Neuronal stem cell (in vitro differentiated cells): ENCODE results near the gene B3GAT1.
A peak's percentile ranks its signal among the peaks of the same experiment; 100 is the strongest.

ENCODE experiments used
- DNase-seq: peaks from one replicate; pipeline ENCODE4 v3.0.0-alpha.2; 2013; ENCODE audit warnings: low spot score
- H2AFZ ChIP-seq: one replicate; pipeline ENCODE4 v1.6.1; 2013; ENCODE audit warnings: mild to moderate bottlenecking, low read length, inconsistent platforms
- H2AK5ac ChIP-seq: 2 replicates; pipeline ENCODE4 v1.6.1; 2013; ENCODE audit warnings: low read depth, mild to moderate bottlenecking, inconsistent platforms, low read length, moderate library complexity, mixed read lengths
- H2BK120ac ChIP-seq: 2 replicates; pipeline ENCODE4 v1.6.1; 2013; ENCODE audit warnings: low read depth, mild to moderate bottlenecking, inconsistent platforms, low read length, moderate library complexity, mixed read lengths
- H2BK12ac ChIP-seq: one replicate; pipeline ENCODE4 v1.6.1; 2013; ENCODE audit warnings: low read length, inconsistent platforms
- H2BK15ac ChIP-seq: 2 replicates; pipeline ENCODE4 v1.6.1; 2013; ENCODE audit warnings: mild to moderate bottlenecking, low read length, inconsistent platforms, mixed read lengths
- H2BK5ac ChIP-seq: one replicate; pipeline ENCODE4 v1.6.1; 2013; ENCODE audit warnings: inconsistent platforms, mild to moderate bottlenecking, low read length, moderate library complexity
- H3K14ac ChIP-seq: one replicate; pipeline ENCODE4 v1.6.1; 2013; ENCODE audit warnings: low read length, inconsistent platforms
- H3K18ac ChIP-seq: 2 replicates; pipeline ENCODE4 v1.6.1; 2013; ENCODE audit warnings: low read length, inconsistent platforms
- H3K23ac ChIP-seq: 2 replicates; pipeline ENCODE4 v1.6.1; 2013; ENCODE audit warnings: low read depth, mild to moderate bottlenecking, mixed read lengths, low read length, inconsistent platforms; ENCODE audit not compliant: poor library complexity
- H3K27ac ChIP-seq: replicated peaks from 3 replicates; pipeline ENCODE4 v1.5.1; 2013; ENCODE audit warnings: low read length, inconsistent platforms
- H3K27me3 ChIP-seq, 3 experiments: 2 replicates each; pipeline ENCODE4 v1.6.1; 2013; ENCODE audit warnings: low read length in 3 of 3, mild to moderate bottlenecking in 2 of 3, inconsistent platforms in 1 of 3, low read depth in 1 of 3, mixed read lengths in 1 of 3, moderate library complexity in 1 of 3; ENCODE audit not compliant: control insufficient read depth in 3 of 3, insufficient read depth in 3 of 3
- H3K36me3 ChIP-seq, 2 donors: replicated peaks in 1 of 2; 2 replicates each; pipeline ENCODE4 v1.6.1; 2013; ENCODE audit warnings: low read length in 2 of 2; ENCODE audit not compliant: control insufficient read depth in 2 of 2, insufficient read depth in 2 of 2
- H3K4ac ChIP-seq: 2 replicates; pipeline ENCODE4 v1.6.1; 2013; ENCODE audit warnings: inconsistent platforms, mild to moderate bottlenecking, low read length, moderate library complexity
- H3K4me1 ChIP-seq, 2 donors: 1 replicate in 1 of 2; 2 replicates in 1 of 2; pipeline ENCODE4 v1.6.1; 2013; ENCODE audit warnings: low read length in 2 of 2, low read depth in 1 of 2; ENCODE audit not compliant: control insufficient read depth in 2 of 2, insufficient read depth in 1 of 2
- H3K4me2 ChIP-seq: one replicate; pipeline ENCODE4 v1.6.1; 2013; ENCODE audit warnings: mild to moderate bottlenecking, low read length, inconsistent platforms; ENCODE audit not compliant: insufficient read depth, poor library complexity, severe bottlenecking
- H3K4me3 ChIP-seq, 2 donors: 2 replicates each; pipeline ENCODE4 v1.5.1; 2013; ENCODE audit warnings: low read length in 2 of 2, mild to moderate bottlenecking in 2 of 2, inconsistent platforms in 1 of 2, moderate library complexity in 1 of 2
- H3K79me1 ChIP-seq: one replicate; pipeline ENCODE4 v1.6.1; 2013; ENCODE audit warnings: low read depth, mild to moderate bottlenecking, inconsistent platforms, low read length, moderate library complexity
- H3K9ac ChIP-seq: one replicate; pipeline ENCODE4 v1.6.1; 2013; ENCODE audit warnings: mild to moderate bottlenecking, low read depth, low read length, inconsistent platforms; ENCODE audit not compliant: poor library complexity
- H3K9me3 ChIP-seq, 2 donors: replicated peaks in 1 of 2; 2 replicates each; pipeline versions ENCODE3 to v1.6.1; 2013; ENCODE audit warnings: low read length in 2 of 2, mild to moderate bottlenecking in 2 of 2, inconsistent platforms in 1 of 2, low read depth in 1 of 2, mixed read lengths in 1 of 2, moderate library complexity in 1 of 2; ENCODE audit not compliant: control insufficient read depth in 2 of 2, insufficient read depth in 1 of 2
- H4K8ac ChIP-seq: one replicate; pipeline ENCODE4 v1.6.1; 2013; ENCODE audit warnings: low read depth, mild to moderate bottlenecking, inconsistent platforms, low read length, moderate library complexity
- H4K91ac ChIP-seq: one replicate; pipeline ENCODE4 v1.6.1; 2013; ENCODE audit warnings: low read length, low read depth, mild to moderate bottlenecking, inconsistent platforms; ENCODE audit not compliant: poor library complexity
- WGBS, 2 donors: extraction: QIAGEN DNeasy Blood & Tissue Kit; methylation state at CpG; one replicate each; pipeline ENCODE4 v1.1.7; 2013; ENCODE audit warnings: missing lambda C conversion rate in 2 of 2, mixed read lengths in 1 of 2; ENCODE audit not compliant: insufficient read length in 2 of 2, insufficient replicate concordance in 1 of 2; ENCODE audit errors: extremely low coverage in 2 of 2; 5-methylcytosine and 5-hydroxymethylcytosine counted together

B3GAT1 gene

DNA sequence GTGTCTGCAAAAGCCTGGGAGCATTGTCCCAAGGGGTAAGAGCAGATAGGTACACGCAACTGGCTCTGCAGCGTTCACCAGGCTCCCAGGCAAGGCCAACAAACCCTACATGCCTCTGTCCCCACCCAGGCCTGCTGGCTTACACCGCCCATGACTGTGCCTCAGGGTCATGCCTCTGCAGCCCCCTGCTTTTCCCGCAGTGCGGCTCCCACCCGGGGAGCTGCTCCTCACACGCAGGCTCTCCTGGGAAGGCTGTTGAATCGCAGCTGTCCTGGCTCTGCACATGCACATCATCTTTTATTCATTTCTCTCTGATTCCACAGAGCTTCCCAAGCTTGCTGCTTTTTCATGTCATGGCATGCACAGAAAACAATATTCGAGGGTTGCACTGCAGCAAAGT lies 29.2 kb upstream of the B3GAT1 start:
- no peak overlapping the region for H4K8ac ChIP-seq
- H3K4me3 ChIP-seq, result no peak overlapping the region
- peak overlapping the region; percentile 48 for H2AFZ ChIP-seq
- no peak overlapping the region for H3K18ac ChIP-seq
- no peak overlapping the region for H3K4ac ChIP-seq
- no peak overlapping the region for H2BK15ac ChIP-seq
- H2AK5ac ChIP-seq, result no peak overlapping the region
- no peak overlapping the region for H2BK5ac ChIP-seq
- no peak overlapping the region for H3K27ac ChIP-seq
- H3K27me3 ChIP-seq, result peaks cover 0 to 2% (median 0%) of the 10 kb centered on the region in 3 experiments
- H3K9ac ChIP-seq, result no peak overlapping the region
- no peak overlapping the region for H3K4me2 ChIP-seq
- no peak for DNase-seq
- no peak overlapping the region for H4K91ac ChIP-seq
- no peaks in the 10 kb centered on the region for H3K36me3 ChIP-seq
- H3K23ac ChIP-seq, result no peak overlapping the region
- H2BK12ac ChIP-seq, result no peak overlapping the region
- no peaks in the 10 kb centered on the region for H3K9me3 ChIP-seq
- WGBS, 2 donors, result no CpG with 5 or more reads among the region's 9 CpGs
- no peak overlapping the region for H3K14ac ChIP-seq
- H2BK120ac ChIP-seq, result no peak overlapping the region
- H3K79me1 ChIP-seq, result peaks cover 2% of the 10 kb centered on the region
- peaks cover 0 to 11% of the 10 kb centered on the region in 2 donors for H3K4me1 ChIP-seq

DNA sequence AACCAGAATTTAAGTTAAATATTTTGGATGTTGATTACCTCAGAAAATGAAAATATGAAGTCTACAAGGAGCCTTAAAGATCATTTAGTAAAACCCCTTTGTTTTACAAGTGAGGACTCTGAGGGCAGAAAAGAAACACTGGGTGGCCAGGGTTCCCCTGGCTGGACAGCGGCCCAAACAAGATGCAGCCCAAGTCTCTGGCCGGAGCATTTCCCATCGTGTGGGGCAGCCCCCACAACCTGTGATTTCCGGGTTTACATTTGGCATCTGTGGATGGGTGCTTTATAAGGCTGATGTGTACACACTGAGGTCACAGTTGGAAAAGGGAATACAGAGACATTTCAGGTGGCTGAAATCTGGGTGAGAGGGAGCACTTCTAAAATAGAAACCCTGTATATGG lies 28.8 kb upstream of the B3GAT1 start:
- Histone ChIP-seq H3K23ac (no peak overlapping the region), H2BK5ac (no peak overlapping the region), H3K14ac (no peak overlapping the region), H3K4ac (no peak overlapping the region), H2AFZ (peak overlapping the region; percentile 48), H3K36me3 (no peaks in the 10 kb centered on the region), H2AK5ac (no peak overlapping the region), H3K9me3 (no peaks in the 10 kb centered on the region), H3K4me3 (no peak overlapping the region), H3K18ac (no peak overlapping the region), H2BK12ac (no peak overlapping the region), H3K9ac (no peak overlapping the region), H2BK15ac (no peak overlapping the region), H3K27ac (no peak overlapping the region), H3K4me1 (peaks cover 0 to 11% of the 10 kb centered on the region in 2 donors), H3K79me1 (peaks cover 2% of the 10 kb centered on the region), H2BK120ac (no peak overlapping the region), H3K4me2 (no peak overlapping the region), H4K91ac (no peak overlapping the region), H4K8ac (no peak overlapping the region), H3K27me3 (peaks cover 0 to 2% (median 0%) of the 10 kb centered on the region in 3 experiments)
- no peak for DNase-seq
- WGBS, 2 donors, result no CpG with 5 or more reads among the region's 4 CpGs

DNA sequence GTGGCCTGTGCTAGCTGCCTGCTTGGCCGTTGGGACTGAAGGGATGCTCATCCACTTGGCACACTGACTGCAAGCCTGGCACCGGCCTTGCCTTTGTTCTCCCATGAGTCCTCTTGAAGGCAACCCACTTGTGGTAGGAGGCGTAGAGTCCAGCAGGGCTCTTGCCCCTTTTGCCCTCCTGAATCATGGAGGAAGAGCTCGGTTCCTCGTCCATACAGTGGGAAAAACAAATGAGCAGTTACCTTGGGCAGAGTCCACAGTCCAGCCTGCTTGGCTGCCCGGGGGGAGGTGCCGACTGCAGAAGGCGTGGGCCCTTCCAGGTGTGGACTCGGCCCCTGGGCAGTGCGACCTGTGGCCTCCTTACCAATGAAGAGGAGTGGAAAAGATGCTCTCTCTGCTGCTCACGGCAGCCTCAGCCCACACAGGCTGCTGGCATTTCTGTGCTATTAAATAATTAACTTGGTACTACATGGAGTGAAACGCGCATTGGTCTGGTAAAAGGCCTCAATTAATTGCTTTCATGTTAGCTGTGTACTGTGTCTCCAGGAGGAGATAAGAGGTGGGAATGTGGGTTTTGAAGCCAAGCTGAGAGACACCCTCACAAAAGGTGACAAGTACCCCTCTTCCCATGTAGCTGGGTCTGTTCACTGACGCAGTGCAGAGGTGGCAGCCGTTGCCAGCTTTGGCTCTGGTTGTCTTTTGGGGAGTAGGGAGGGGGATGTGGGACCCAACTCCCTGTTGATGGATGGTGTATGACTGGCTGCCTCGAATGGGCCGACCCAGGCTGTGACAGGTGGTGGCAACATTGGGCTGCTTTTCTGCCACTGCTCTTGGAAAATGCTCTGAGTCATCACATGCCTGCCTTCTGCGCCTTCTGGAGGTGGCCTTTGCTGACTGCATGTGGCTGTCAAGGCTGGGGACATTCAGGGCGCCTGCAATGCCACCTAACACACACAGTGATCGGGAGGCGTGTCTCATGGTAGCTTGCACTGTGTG lies 26.8 kb upstream of the B3GAT1 start:
- Histone ChIP-seq H2BK120ac (no peak overlapping the region), H3K27ac (no peak overlapping the region), H3K4ac (no peak overlapping the region), H4K8ac (no peak overlapping the region), H3K9ac (peak overlapping the region; percentile 1), H2AK5ac (no peak overlapping the region), H2BK15ac (no peak overlapping the region), H4K91ac (no peak overlapping the region), H3K18ac (no peak overlapping the region), H2BK12ac (no peak overlapping the region), H3K23ac (no peak overlapping the region), H3K79me1 (peaks cover 4% of the 10 kb centered on the region), H3K14ac (no peak overlapping the region), H2AFZ (no peak overlapping the region), H3K36me3 (no peaks in the 10 kb centered on the region), H3K4me3 (no peak overlapping the region), H2BK5ac (no peak overlapping the region), H3K4me2 (no peak overlapping the region), H3K4me1 (peaks cover 0 to 11% of the 10 kb centered on the region in 2 donors), H3K9me3 (no peaks in the 10 kb centered on the region), H3K27me3 (peaks cover 0 to 2% (median 0%) of the 10 kb centered on the region in 3 experiments)
- no peak for DNase-seq
- no CpG with 5 or more reads among the region's 21 CpGs for WGBS, 2 donors

DNA sequence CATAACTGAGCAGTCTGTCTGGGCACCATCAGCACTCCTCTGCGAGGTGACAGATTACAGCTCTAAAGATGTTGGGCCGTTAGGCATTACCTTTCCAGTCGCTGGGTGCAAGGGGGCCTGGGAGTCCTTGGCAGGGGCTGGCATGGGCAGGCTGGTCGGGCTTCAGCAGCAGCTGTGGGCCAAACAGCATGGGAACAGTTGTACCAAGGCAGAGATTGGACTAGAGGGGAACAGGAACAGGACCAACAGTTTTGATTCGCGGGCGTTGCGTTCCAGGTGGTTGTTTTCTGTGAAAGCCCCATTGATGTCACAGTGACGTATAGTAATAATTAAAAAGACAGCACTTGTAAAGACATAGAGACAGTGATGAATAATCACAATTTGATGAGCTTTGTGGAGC lies 25.8 kb upstream of the B3GAT1 start:
- Histone ChIP-seq H2BK5ac (no peak overlapping the region), H2AK5ac (no peak overlapping the region), H3K27me3 (peaks cover 0 to 2% (median 0%) of the 10 kb centered on the region in 3 experiments), H3K4ac (no peak overlapping the region), H3K4me1 (peaks cover 0 to 11% of the 10 kb centered on the region in 2 donors), H2BK120ac (no peak overlapping the region), H3K79me1 (peaks cover 3% of the 10 kb centered on the region), H3K14ac (peak overlapping the region; percentile 1), H3K9me3 (no peaks in the 10 kb centered on the region), H3K18ac (no peak overlapping the region), H3K23ac (no peak overlapping the region), H3K4me3 (no peak overlapping the region), H2BK15ac (no peak overlapping the region), H2BK12ac (no peak overlapping the region), H2AFZ (no peak overlapping the region), H4K8ac (no peak overlapping the region), H3K27ac (no peak overlapping the region), H3K36me3 (no peaks in the 10 kb centered on the region), H4K91ac (no peak overlapping the region), H3K4me2 (no peak overlapping the region), H3K9ac (peak overlapping the region; percentile 64)
- no CpG with 5 or more reads among the region's 9 CpGs for WGBS, 2 donors
- no peak for DNase-seq
